Naive B cell (primary cell): Measurements from ENCODE around the gene BAG5. TPM values are rescaled to one million over a fixed set of nuclear protein-coding genes. Genes with fewer than 3 reads are reported as not detected.

Experiments
- ATAC-seq, 2 donors: fragments of 150-1000 bp; cut with Tn5 transposase; 2 replicates each; pipeline ENCODE4 v1.10.0; 2021; ENCODE audit warnings: low read depth in 2 of 2, mild to moderate bottlenecking in 2 of 2, moderate library complexity in 2 of 2
- DNase-seq: peaks from one replicate; pipeline ENCODE4 v3.0.0; 2022
- H3K27ac Mint-ChIP-seq, 6 donors: one replicate each; pipeline ENCODE4 v1.8.0; 2020 to 2022; ENCODE audit warnings: mild to moderate bottlenecking in 6 of 6, mixed read lengths in 6 of 6, moderate library complexity in 5 of 6, inconsistent platforms in 2 of 6
- H3K27me3 Mint-ChIP-seq, 3 donors: one replicate each; pipeline ENCODE4 v1.8.0; 2021 to 2022; ENCODE audit warnings: mixed read lengths in 3 of 3, mild to moderate bottlenecking in 1 of 3
- H3K36me3 Mint-ChIP-seq, 2 donors: one replicate each; pipeline ENCODE4 v1.8.0; 2020 to 2022; ENCODE audit warnings: mixed read lengths in 2 of 2, inconsistent platforms in 1 of 2, mild to moderate bottlenecking in 1 of 2
- H3K4me1 Mint-ChIP-seq, 3 donors: one replicate each; pipeline ENCODE4 v1.8.0; 2020 to 2022; ENCODE audit warnings: mixed read lengths in 3 of 3, inconsistent platforms in 1 of 3, mild to moderate bottlenecking in 1 of 3, moderate library complexity in 1 of 3
- H3K4me3 Mint-ChIP-seq, 8 donors: one replicate each; pipeline ENCODE4 v1.8.0; 2020 to 2022; ENCODE audit warnings: mild to moderate bottlenecking in 8 of 8, mixed read lengths in 8 of 8, moderate library complexity in 8 of 8, inconsistent platforms in 2 of 8
- H3K9me3 Mint-ChIP-seq, 7 donors: one replicate each; pipeline ENCODE4 v1.8.0; 2020 to 2022; ENCODE audit warnings: mixed read lengths in 7 of 7, mild to moderate bottlenecking in 5 of 7, inconsistent platforms in 2 of 7, moderate library complexity in 1 of 7
- polyA plus RNA-seq, 6 donors: library from polyadenylated mRNA; unstranded; fragments of 300-500 nt; fragmentation: Illumina TruSeq; gene quantifications; one replicate each; pipeline ENCODE4 v1.2.3, GENCODE V29; 2021; ENCODE audit warnings: low read depth in 6 of 6

The BAG5 gene
- polyA plus RNA-seq, 6 donors from 2014 or later: 11.0 to 55.5 (median 41.9) TPM

DNA sequence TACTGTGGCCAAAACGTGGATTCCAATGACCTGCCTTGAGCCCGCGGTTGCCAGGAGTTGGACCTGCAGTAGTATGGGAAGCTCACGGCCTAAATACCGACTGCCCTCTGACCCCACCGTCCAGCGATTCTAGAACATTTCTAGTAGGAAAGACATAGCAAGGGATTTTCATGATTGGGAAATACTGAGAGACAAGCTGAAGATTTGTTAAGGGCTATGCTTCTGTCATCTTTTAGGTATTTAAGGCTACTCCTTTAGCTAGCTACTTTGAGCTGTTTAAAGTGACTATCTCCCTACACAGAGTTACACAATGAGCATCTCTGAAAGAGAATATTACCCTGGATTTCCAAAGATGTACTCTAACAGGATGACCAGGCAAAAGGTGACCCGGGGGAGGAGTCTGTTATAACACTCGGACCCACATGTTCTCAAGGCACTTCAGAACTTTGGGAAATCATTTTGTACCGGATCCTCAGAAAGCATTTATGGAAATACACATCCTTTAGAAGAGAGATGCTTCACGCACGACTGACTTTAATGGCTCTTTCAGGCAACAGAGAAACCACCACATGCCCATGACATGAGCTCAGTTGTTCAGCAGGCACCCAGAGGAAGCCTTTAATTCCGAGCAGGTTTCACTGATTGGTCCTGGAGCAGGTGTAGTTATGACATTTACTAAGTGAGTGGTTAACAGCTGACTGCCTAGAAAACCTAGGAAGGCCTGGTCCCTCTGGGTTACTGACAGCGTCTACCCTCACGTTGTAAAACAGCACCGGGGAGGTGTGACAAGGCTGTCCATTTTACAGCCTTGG is 4.2 kb downstream of the BAG5 start:
- peaks cover 4 to 8% of the 10 kb centered on the region in 2 donors for H3K36me3 Mint-ChIP-seq
- ATAC-seq: no peak
- no peaks in the 10 kb centered on the region for H3K9me3 Mint-ChIP-seq
- peaks cover 21 to 57% (median 44%) of the 10 kb centered on the region in 3 donors for H3K4me1 Mint-ChIP-seq
- peak overlapping the region in 2 of 8 donors; percentile 47 to 59 for H3K4me3 Mint-ChIP-seq
- no peaks in the 10 kb centered on the region for H3K27me3 Mint-ChIP-seq
- DNase-seq: no peak
- H3K27ac Mint-ChIP-seq: peak overlapping the region in 2 of 6 donors; percentile 29 to 47

DNA sequence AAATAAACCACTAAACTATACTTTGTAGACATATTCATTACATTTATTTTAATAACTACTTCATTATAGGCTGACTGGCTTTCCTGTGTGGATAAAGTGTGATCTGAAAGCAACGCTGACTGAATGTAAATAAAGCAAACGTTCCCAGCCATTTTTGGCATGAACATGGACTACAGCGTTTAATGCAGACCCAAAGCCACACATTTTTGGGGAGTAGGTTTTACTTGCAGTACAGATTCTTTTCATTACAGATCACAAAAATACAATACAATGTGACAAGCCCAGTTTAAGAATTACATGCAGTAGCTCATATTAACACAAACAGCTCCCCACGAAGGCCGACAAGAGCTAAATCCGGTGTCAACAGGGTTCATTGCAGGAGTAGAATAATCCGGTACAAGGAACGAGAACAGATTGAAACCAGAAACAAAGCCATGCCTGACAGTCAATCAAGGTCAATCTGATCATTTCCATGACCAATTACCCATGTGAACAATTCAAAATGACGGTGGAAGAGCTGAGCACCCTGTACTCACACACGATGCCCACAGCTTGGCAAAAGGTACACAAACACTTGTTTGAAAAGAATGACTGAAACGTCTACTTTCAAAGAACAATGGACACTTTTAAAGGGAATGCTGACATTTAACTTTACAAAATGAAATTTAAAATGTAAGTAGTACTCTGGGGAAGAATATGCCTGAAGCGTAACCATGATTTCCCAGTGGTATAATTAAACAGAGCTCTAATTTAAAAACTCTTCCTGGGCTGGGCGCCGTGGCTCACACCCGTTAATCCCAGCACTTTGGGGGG is 5.3 kb downstream of the BAG5 start:
- H3K4me1 Mint-ChIP-seq: peaks cover 20 to 57% (median 43%) of the 10 kb centered on the region in 3 donors

DNA sequence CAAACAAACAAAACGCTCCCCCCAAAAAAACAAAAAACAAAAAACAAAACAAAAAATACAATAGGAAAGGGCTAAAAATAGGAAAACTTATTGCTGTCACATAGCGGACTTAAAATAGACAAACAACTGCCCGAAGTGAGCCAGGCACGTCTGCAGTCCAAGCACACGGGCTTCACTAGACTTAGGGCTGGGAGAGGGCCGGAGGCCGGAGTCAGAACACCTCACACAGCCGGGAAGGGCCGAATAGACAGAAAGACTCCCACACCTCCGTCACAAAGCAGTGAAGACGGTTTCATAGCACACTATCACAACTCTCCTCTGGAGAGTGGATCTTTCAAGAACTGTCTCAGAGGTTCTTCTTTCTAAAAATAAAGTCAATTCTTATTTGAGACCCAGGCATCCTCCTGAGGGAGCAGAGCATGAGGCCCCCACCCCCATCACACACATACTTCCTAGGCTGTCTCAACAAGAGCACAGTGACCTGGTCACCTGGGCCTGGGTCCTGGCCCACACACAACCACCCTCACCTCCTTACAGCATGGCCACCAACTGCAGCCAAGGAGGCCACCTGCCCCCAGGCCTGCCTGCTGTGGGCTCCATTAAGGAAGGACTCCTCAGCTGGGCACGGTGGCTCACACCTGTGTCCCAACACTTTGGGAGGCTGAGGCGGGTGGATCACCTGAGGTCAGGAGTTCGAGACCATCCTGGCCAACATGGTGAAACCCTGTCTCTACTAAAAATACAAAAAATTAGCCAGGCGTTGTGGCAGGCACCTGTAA is 6.7 kb downstream of the BAG5 start:
- ATAC-seq (no peak), DNase-seq (no peak)
- Mint-ChIP-seq H3K9me3 (no peaks in the 10 kb centered on the region), H3K27ac (peak overlapping the region in 2 of 6 donors; percentile 47 to 65), H3K27me3 (no peaks in the 10 kb centered on the region), H3K4me1 (peaks cover 9 to 48% (median 30%) of the 10 kb centered on the region in 3 donors), H3K36me3 (peaks cover 4 to 8% of the 10 kb centered on the region in 2 donors), H3K4me3 (no peak overlapping the region)

More for the DNA sequence above, 5.3 kb downstream of the BAG5 start:
- H3K27me3 Mint-ChIP-seq: no peaks in the 10 kb centered on the region
- DNase-seq: no peak
- peaks cover 4 to 8% of the 10 kb centered on the region in 2 donors for H3K36me3 Mint-ChIP-seq
- H3K27ac Mint-ChIP-seq: peak overlapping the region in 2 of 6 donors; percentile 56 to 70
- no peaks in the 10 kb centered on the region for H3K9me3 Mint-ChIP-seq
- peak overlapping the region in 1 of 8 donors; percentile 16 for H3K4me3 Mint-ChIP-seq
- no peak for ATAC-seq

DNA sequence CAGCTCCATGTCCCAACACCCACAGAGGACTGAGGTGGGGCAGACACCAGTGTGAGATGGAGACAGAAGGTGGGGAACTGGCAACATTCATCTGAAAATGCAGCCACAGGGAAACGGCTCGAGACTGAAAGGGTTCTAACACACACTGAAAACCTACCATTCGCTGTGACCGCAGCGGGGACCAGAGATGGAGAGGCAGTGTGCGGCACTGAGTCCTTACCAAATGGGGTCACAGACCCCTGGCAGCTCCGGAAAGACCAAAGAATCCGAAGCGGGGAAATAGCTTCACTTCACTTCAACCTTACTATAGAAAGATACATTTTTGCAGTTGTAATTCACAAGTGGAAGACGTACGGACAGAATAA is 9.6 kb downstream of the BAG5 start:
- no peaks in the 10 kb centered on the region for H3K27me3 Mint-ChIP-seq
- H3K36me3 Mint-ChIP-seq: no peaks in the 10 kb centered on the region
- peak overlapping the region in 1 of 8 donors; percentile 36 for H3K4me3 Mint-ChIP-seq
- H3K4me1 Mint-ChIP-seq: peaks cover 0 to 23% (median 12%) of the 10 kb centered on the region in 3 donors
- ATAC-seq (no peak), DNase-seq (no peak)
- no peaks in the 10 kb centered on the region for H3K9me3 Mint-ChIP-seq
- peak overlapping the region in 1 of 6 donors; percentile 63 for H3K27ac Mint-ChIP-seq

DNA sequence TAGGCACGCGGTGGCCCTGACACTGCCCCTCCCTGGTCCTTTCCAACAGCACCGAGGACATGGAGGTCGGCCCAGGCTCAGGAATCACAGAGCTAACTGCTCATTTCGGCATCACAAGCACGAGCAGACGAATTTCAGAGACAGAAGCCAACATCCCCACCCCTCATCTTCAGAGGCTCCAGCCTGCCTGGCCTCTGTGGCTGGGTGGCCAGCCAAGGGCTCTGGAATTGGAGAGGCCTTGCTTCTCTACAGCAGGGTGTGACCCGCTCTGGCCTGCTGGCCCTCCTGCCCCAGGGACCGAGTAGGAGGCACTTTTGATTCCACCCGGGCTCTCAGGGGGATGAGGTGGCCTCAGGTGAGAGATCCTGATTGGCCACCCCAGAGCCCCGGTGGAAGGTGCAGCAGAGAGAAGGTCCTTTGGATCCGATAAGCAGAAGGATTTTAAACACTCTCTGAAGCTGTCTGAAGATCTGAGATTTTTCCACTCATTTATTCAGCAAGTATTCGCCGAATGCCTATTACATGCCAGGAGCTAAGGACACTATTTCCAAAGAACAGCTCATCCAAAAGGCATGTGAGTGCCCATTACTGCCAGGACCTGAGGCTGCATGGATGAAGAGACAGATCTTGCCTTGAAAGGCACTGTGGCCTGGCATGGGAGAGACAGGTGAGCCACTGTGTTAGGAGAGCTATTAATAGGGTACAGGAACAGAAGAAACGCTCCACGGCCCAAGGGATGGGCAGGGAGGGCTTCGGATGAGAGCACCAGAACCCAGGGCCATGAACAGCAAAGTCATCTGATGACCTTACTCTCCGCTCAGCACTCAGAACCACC is 10.2 kb downstream of the BAG5 start:
- no peaks in the 10 kb centered on the region for H3K9me3 Mint-ChIP-seq
- no peaks in the 10 kb centered on the region for H3K27me3 Mint-ChIP-seq
- peak overlapping the region in 2 of 6 donors; percentile 24 to 47 for H3K27ac Mint-ChIP-seq
- DNase-seq (no peak), ATAC-seq (no peak)
- peaks cover 0 to 17% (median 12%) of the 10 kb centered on the region in 3 donors for H3K4me1 Mint-ChIP-seq
- no peaks in the 10 kb centered on the region for H3K36me3 Mint-ChIP-seq
- H3K4me3 Mint-ChIP-seq: no peak overlapping the region

DNA sequence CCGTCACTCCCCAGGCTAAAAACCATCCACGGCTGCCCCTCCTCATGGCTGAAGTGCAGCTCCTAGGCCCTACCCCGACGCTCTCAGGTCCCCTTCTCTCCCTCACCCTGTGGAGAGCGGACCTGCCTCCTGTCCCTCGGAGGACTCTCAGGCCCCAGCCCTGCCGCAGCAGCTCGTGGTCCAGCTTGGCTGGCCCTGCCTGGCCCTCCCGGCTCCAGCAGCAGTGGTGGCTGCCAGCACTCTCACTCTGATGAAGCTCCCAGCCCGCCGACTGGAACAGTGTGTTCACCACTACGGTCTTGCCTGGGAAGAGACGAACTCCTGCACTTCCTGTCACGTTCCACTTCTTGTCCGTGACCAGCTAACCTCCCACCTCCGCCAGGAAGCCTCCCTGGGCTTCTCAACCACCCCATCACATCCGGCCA is 11.1 kb downstream of the BAG5 start:
- Mint-ChIP-seq H3K27me3 (no peaks in the 10 kb centered on the region), H3K9me3 (no peaks in the 10 kb centered on the region), H3K27ac (no peak overlapping the region), H3K4me3 (no peak overlapping the region), H3K4me1 (peaks cover 4 to 17% (median 12%) of the 10 kb centered on the region in 3 donors), H3K36me3 (no peaks in the 10 kb centered on the region)
- DNase-seq (no peak), ATAC-seq (no peak)

DNA sequence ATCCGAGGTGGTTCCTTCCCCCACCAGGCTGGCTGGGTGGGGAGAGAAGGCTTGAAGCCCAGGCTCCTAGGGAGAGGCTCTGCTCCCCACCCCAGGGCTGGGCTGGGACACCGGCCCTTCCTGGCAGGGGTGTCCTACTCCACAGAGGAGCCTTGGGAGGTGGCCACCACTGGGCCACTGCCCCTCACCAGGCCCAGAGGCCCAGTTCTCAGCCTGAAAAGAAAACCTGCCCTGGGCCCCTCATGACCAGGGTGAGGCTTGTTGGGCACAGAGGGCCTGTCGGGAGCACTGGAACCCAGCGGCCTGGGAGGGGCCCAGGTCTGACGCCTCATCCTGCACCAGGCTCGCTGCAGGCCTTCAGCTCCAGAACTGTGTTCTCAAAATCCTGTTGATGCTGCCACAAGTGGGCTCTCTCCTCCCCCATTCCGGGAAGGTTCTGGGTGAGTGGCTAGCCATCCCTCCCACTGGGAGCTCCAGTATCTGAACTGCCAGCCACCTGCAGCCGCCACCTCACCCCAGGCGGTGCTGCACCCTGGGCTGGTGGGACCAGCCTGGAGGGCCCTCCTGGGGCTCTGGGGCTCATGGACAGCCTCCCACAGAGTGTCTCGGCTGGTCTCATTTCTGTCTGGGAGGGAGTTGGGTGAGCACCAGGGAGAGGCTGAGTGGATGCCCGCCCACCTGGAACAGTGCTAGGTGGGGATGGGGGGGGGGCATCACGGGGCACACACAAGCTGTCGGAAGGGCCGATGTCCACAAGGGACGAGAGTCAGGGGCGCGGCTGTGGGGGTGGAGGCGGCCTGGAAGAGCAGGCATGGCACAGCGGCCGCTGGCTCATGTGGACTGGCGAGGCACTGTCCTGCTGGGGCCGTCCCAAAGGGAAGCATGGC is 11.8 kb downstream of the BAG5 start:
- peak overlapping the region in 1 of 6 donors; percentile 36 for H3K27ac Mint-ChIP-seq

DNA sequence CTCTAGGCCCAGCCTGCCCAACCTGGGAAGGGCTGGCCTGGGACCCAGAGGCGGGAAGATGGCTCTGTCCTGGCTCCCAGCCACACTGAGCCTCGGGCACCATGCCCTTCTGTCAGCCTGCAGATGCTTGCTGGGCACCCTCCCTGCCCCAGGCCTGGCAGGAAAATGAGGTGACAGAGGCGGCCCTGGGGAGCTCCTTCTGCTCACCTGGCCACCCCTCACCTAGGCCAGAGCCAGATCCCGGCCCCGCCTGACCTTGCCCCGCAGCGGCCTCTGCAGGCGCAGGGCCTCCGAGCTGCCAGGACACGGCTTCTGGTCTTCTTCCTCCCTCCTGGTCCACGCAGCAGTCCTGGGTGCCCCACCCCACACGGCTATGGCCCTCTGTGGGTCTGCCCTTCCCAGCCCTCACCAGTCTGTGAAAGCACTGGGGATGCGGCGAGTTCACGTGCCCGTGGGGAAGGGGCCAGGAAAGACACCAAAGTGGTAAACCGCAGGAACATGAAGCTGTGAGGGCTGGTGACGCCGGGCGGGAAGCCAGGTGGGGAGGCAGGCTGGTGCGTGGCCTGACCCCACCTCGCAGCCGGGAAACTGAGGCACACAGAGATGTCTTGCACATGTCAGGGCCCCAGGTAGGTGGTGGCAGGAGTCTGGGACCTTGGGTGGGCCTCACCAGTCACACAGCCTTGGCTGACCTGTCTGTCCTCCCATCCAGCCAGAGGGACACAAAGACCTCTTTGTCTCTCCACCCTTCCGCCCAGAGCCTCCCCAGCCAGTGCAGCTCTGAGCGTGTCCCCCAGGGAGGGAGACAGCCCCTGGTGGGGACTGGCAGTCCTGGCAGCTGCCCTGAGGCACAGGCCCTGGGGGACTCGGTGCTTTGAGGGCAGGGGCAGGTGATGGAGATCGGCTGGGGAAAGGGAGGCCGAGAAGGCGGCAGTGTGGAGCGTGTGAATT is 12.8 kb downstream of the BAG5 start:
- Mint-ChIP-seq H3K9me3 (no peaks in the 10 kb centered on the region), H3K27me3 (no peaks in the 10 kb centered on the region), H3K4me3 (no peak overlapping the region), H3K4me1 (peaks cover under 1 to 12% (median 4%) of the 10 kb centered on the region in 3 donors), H3K36me3 (no peaks in the 10 kb centered on the region), H3K27ac (no peak overlapping the region)
- DNase-seq: no peak
- ATAC-seq: no peak

More for the DNA sequence above, 11.8 kb downstream of the BAG5 start:
- H3K9me3 Mint-ChIP-seq: no peaks in the 10 kb centered on the region
- ATAC-seq: no peak
- peaks cover 4 to 17% (median 11%) of the 10 kb centered on the region in 3 donors for H3K4me1 Mint-ChIP-seq
- H3K4me3 Mint-ChIP-seq: no peak overlapping the region
- no peaks in the 10 kb centered on the region for H3K36me3 Mint-ChIP-seq
- no peaks in the 10 kb centered on the region for H3K27me3 Mint-ChIP-seq
- no peak for DNase-seq

DNA sequence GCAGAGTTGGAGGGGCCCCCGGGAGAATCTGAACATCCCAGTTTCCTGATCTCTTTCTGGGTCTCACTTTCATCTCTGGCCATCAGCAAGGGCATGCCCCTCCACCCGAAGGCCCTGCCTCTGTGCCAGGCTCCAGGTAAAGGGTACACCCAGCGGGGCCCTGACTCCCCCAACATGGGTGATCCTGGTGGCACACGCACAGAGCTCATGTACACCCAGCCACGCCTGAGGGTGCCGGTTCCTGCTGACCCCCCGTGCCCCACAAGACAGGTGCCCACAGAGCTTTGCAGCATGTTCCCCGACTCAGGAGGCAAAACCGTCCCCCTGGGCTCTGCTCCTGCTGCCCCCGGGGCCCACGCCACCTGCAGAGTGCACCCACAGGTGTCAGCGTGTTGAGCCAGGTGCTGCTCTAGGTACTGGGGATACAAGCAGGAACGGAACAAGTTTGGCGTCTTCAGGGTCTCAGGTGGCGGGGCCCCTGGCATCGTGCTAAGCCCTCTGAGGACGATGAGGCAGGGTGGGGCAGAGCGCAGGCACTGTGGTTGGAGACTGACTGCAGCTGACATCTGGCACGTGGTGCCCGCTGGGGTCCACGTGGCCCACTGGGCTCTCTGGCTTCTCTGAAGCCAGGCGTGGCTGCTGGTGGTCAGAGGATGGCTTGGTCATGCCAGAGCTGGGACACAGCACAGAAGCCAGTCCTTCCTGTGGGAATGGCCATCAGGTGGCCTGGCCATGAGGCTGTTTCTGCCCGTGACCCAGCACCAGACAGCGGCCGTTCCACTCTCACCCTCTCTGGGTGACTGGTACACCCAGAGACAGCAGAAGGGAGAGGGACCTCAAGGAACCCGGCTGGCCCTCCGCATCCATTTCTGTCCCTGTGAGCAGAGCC is 13.8 kb downstream of the BAG5 start:
- no peaks in the 10 kb centered on the region for H3K27me3 Mint-ChIP-seq
- DNase-seq (no peak), ATAC-seq (no peak)
- no peak overlapping the region for H3K4me3 Mint-ChIP-seq
- no peaks in the 10 kb centered on the region for H3K9me3 Mint-ChIP-seq
- peaks cover 0 to 11% (median 4%) of the 10 kb centered on the region in 3 donors for H3K4me1 Mint-ChIP-seq
- no peaks in the 10 kb centered on the region for H3K36me3 Mint-ChIP-seq
- H3K27ac Mint-ChIP-seq: no peak overlapping the region

DNA sequence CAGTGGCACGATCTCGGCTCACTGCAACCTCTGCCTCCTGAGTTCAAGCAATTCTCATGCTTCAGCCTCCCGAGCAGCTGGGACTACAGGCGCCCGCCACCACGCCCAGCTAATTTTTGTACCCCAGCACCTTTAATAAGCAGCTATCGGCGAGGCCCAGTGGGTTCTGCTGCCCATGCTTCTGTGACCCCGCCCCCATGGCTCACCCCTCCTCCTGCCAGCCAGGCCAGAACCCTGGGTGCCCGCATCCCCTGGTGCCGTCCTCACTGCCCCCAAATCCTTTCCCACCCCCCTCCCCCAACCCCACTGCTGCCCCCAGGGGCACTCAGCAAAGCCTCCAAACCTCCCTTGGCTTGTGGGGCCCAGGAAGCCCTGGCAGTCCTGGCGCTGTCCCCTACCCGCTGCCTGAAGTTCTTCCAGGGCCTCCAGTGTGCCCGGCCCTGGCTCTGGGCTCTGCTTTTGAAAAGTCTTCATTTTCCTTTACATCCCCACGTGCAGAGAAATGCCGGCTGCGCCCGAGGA is 14.5 kb downstream of the BAG5 start:
- H3K4me1 Mint-ChIP-seq: peaks cover 0 to 6% (median 4%) of the 10 kb centered on the region in 3 donors
- ATAC-seq (no peak), DNase-seq (no peak)
- H3K27ac Mint-ChIP-seq: no peak overlapping the region
- H3K27me3 Mint-ChIP-seq: no peaks in the 10 kb centered on the region
- H3K9me3 Mint-ChIP-seq: no peaks in the 10 kb centered on the region
- no peaks in the 10 kb centered on the region for H3K36me3 Mint-ChIP-seq
- H3K4me3 Mint-ChIP-seq: peak overlapping the region in 1 of 8 donors; percentile 71
